Activated CD8-positive, alpha-beta memory T cell treated with anti-CD3 and anti-CD28 coated beads, Interleukin-2, amount 50 U/mL, for 4 hours (primary cell): ENCODE data around the gene DSE.

Source experiments
- DNase-seq: peaks from one replicate; pipeline ENCODE4 v3.0.0-alpha.2; 2020

DSE gene

DNA sequence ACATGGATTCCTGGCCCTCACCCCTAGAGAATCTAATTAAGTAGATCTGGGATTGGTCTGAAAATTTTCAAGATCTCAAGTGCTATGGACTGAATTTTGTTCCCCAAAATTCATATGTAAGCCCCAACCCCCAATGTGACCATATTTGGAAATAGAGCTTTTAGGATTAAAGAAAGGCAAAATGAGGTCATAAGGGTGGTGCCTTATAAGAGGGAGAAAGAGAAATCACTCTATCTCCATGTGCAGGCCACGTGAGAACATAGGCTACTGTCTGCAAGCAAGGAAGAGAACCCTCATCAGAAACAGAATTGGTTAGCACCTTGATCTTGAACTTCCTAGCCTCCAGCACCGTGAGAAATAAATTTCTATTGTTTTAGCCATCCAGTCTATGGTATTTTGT lies 8.5 kb upstream of the DSE start:
- DNase-seq, result no peak

DNA sequence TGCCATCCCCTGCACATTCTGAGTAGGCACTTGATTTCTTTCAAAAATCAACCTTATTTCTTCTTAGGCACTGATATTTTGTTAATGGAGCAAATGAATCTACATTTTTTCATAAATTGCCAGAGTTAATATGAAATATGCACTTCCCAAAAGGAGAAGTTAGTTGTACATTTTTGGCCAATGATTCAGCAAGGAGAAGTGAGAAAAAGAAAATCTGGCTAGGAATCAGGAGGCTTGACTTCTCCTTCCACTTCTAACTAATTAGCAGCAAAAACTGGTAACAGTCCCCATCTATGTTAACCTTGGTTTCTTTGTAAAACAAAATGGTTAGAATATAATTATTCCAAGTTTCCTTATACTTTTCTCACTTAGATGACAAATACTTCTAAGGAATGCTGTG lies 7.0 kb upstream of the DSE start:
- DNase-seq, result no peak

- no peak for DNase-seq
Measured at GRCh38 chr6:116364321-116364720, 6.4 kb upstream of the DSE start.

- no peak for DNase-seq
Measured at GRCh38 chr6:116365743-116366142, 5.0 kb upstream of the DSE start.

DNA sequence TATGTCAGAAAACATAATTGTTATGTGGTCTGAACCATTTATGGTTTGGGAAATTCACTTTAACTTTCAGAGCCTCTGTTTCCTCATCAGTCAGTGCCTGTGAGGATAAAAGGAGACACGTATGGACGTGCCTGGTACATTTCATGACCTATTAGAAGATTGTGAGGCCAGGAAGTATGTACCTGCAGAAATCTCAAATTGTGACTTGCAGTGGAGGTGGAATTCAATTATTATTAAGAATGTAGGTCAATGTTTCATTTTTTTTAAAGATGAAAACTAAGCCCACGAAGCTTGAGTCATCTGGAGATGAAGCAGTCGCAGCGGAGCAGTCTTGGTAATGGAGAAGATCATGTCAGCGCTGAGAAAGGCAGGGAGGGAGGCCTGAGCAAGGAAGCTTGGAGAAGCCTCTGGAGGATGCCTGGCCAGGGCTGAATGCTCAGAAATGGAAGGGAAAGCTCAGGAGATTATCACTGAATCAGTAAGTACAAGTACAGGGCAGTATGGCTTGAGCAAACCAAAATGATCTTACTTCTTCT lies 3.9 kb upstream of the DSE start:
- no peak for DNase-seq

GRCh38 chr6:116369540-116369939 lies 1.2 kb upstream of the DSE start:
- no peak for DNase-seq

DNA sequence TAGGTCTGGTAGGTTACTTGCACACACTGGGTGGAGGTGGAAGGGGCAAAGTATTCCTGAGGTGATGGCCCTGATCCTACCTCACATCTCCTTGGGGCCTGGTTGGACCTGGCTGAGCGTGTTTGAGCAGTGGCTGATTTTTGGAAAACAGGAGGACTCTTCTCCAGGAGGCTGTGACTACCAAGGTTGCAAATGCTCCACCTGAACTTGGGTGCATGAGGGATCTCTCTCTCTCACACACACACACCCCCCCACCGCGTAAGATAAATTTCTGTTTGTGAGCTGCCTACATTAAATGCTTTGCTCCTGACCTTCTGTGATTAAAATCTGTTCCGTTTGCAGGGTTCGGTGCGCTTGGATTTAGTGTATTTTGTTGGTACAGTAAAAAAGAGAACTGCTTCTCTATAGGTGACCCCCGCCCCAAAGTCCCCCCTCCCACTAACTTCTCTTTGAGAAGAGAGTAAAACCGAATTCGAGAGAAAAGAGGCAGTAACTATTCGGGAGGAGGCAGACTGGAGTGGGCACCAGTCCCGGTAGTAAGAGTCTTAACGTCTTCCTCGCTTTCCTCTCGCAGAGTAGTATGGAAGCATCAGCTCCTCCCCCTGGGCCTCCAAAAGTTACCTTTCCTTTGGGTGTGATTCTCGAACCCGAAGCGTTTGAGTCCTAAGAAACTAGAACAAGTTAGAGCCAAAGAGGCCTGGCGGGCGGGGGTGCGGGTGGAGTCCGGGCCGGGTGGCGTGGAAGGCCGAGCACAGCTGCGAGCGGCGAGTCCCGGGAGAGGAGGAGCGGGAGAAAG lies 585 bp upstream of the DSE start:
- DNase-seq, result no peak

DNA sequence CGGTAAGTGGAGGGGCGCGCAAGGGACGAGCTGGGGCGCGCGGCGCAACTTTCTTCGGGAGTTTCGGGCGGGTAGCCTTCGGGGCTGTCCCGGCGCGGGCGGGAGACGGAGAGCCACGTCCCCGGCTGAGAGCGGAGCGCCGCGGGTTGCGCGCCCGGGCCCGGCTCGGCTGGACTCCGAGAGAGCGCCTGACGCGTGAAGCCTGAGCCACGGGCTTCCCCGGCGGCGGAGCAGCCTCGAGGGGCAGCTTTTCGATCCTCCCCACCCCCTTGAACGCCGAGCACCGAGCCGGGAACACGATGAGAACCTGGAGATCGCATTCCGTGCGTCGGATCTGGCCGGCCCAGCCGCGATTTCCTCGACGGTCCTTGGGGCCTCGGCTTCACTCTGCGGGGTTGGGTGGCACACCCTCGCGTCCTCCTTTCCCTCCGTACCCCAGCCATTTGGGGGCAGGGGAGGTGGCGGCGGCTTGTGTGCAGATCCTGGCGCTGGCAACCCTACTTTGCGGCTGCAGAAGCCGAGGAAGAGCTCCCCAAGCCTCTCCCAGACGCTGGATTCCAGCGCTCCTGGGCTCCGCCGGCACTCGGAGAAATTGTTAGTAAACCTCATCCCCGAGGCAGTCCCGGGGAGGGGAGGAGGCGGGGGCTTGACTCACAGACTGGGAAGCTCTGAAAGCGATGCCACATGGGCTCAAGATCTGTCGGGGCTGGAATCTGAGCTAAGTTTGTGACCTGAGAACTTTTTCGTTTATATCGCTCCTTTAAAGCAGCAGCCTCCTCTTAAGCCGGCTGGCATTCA lies 572 bp downstream of the DSE start:
- DNase-seq, result peak; percentile 43

GRCh38 chr6:116371918-116372209 lies 1.1 kb downstream of the DSE start:
- DNase-seq, result no peak

DNA sequence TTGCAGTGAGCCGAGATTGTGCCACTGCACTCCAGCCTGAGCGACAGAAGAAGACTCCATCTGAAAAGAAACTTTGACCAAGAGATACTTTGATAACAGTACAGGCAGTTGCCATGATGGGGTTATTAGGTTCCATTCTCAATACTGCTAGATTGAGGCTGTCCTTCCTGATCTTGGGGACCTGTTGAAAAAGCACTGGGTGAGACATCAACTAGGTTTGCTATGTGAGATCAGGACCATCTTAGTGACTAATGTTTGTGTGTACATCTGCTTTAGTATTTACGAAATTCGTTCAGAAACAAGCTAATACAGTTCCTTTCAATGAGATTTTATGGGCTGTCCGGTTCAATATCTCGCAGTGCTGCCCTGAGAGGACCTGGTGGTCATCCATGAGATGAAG lies 2.6 kb downstream of the DSE start:
- no peak for DNase-seq

DNA sequence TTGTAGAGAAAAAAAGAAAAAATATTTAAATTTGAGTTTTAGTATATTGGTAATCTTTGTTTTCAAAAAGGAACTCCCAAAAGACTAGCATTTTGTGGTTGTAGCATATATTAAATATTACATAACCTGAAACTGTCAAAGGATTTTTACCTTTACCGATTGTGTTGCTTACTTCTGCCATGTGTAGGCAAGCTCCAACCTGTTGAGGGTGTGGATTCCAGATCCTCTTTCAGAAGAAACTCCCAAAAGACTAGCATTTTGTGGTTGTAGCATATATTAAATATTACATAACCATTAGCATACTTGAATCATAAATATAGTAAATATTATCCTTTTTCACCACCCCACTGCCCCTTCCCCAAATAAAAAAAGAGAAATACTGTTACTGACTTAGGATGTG lies 3.2 kb downstream of the DSE start:
- DNase-seq, result no peak

DNA sequence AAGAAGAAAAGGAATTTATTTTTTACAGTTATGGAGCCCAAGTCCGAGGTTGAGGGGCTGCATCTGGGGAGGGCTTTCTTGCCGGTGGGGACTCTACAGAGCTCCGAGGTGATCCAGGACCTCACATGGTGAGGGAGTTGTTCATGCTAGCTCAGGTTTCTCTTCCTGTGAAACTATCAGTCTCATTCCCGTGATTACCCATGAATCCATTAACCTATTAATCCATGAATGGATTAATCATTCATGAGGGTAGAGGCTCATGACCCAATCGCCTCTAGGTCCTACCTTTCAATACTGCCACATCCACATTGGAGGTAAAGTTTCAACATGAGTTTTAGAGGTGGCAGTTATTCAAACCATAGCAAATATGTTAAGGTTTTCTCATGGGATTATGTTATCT lies 3.8 kb downstream of the DSE start:
- DNase-seq, result no peak

GRCh38 chr6:116375262-116375661 lies 4.5 kb downstream of the DSE start:
- DNase-seq, result no peak

GRCh38 chr6:116376149-116376548 lies 5.4 kb downstream of the DSE start:
- DNase-seq, result no peak

DNA sequence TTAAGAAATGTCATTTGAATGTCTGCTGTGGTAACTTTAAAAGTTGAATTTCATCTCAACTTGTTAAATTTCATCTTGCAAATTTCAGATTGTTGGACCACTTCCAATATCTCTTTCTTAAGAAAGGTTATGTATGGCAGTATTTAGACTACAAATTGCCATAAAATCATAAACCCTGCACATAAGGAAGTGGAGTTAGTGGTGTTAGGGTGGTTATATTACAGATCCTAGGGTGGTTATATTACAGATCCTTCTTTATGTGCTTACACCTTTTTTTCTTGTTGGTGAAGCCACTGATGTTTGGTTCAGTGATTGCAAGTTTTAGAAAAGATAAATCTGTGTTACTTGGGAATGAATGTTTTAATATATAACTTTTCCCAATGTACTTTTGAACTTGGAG lies 9.0 kb downstream of the DSE start:
- no peak for DNase-seq

- no peak for DNase-seq
Measured at GRCh38 chr6:116380346-116380745, 9.6 kb downstream of the DSE start.

GRCh38 chr6:116381000-116381399 lies 10.3 kb downstream of the DSE start:
- no peak for DNase-seq

GRCh38 chr6:116382587-116382986 lies 11.8 kb downstream of the DSE start:
- no peak for DNase-seq

DNA sequence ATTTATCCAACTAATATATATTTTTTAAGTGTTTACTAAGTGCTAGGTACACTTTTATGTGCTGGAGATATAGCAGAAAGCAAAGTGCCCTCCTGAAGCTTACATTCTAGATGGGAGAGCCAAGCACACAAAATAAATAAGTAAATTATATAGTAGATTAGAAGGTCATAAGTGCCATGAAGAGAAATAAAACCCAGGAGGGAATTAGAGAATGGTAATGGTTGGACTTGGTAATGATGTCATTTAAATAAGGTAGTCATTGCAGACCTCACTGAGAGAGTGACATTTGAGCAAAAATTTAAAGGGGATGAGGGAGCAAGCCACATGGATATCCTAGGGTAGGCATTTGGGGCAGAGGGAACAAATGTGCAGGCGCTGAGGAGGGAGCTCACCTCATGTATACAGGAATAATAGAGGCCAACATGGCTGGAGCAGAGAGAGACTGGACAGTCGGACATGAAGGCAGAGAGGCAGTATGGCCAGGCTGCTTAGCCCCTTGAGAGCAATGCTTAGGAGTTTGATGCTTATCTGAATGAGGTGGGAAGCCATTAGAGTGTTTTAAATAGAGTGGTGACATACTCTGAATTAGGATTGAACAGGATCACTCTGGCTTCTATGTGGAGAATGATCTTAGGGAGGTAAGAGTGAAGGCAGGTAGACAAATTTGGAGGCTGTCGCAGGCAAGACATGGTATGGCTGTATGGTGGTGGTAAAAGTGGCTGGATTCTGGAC lies 14.1 kb downstream of the DSE start:
- DNase-seq, result no peak

DNA sequence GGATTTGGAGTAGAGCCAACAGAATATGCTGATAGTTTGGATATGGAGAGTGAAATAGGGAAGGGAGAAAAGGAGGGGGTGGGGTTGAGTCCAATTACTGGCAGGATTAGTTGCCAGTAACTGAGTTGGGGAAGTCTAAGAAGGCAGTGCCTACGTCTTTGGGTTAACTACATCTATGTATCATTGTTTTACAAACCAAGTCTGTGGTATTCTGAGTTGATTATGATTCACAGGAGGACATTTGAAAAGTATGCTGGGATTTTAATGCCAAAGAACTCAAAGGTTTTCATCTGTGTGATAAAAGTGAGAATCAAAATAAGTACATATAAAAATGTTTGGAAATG lies 14.7 kb downstream of the DSE start:
- DNase-seq, result no peak

- no peak for DNase-seq
Measured at GRCh38 chr6:116385921-116386320, 15.2 kb downstream of the DSE start.

- DNase-seq, result no peak
Measured at GRCh38 chr6:116386581-116387299, 16.0 kb downstream of the DSE start.

GRCh38 chr6:116387374-116387773 lies 16.6 kb downstream of the DSE start:
- no peak for DNase-seq
